Cardiac fibroblast (primary cell): ENCODE results near the gene ZNF268.

Experiments used
- DNase-seq, 2 donors: peaks; one replicate each; pipeline versions ENCODE4 v3.0.0 to v3.0.0-alpha.2; 2010; ENCODE audit warnings: low read depth in 2 of 2
- H3K4me3 ChIP-seq, 2 donors: replicated peaks in 1 of 2; 1 replicate in 1 of 2; 2 replicates in 1 of 2; pipeline ENCODE4 v1.5.1; 2011; ENCODE audit warnings: low read depth in 2 of 2, low read length in 2 of 2, mild to moderate bottlenecking in 2 of 2, moderate library complexity in 1 of 2
- CTCF ChIP-seq: IDR thresholded peaks from one replicate; pipeline ENCODE4 v1.5.1; 2011; ENCODE audit warnings: low read depth, mild to moderate bottlenecking, low read length, inconsistent platforms

The ZNF268 gene

GRCh38 chr12:133222211-133222610, 40.9 kb downstream of the ZNF268 start:
- no peak for TF ChIP-seq CTCF

GRCh38 chr12:133225527-133225926, 44.2 kb downstream of the ZNF268 start:
- no peak for TF ChIP-seq CTCF
- H3K4me3 ChIP-seq = no peak overlapping the region
- DNase-seq = no peak

More at GRCh38 chr12:133222211-133222610, 40.9 kb downstream of the ZNF268 start:
- DNase-seq = no peak
- no peak overlapping the region for H3K4me3 ChIP-seq

GRCh38 chr12:133226690-133227089, 45.4 kb downstream of the ZNF268 start:
- DNase-seq = no peak
- no peak overlapping the region for H3K4me3 ChIP-seq
- TF ChIP-seq CTCF = no peak

- H3K4me3 ChIP-seq = no peak overlapping the region
- no peak for TF ChIP-seq CTCF
- no peak for DNase-seq
Observed at GRCh38 chr12:133227281-133227852, 46.1 kb downstream of the ZNF268 start.

GRCh38 chr12:133231001-133231400, 49.7 kb downstream of the ZNF268 start:
- H3K4me3 ChIP-seq = no peak overlapping the region
- DNase-seq = no peak
- no peak for TF ChIP-seq CTCF

GRCh38 chr12:133233006-133233405, 51.7 kb downstream of the ZNF268 start:
- TF ChIP-seq CTCF = no peak
- no peak for DNase-seq
- H3K4me3 ChIP-seq = no peak overlapping the region

GRCh38 chr12:133233993-133234564, 52.8 kb downstream of the ZNF268 start:
- no peak overlapping the region for H3K4me3 ChIP-seq
- no peak for DNase-seq
- TF ChIP-seq CTCF = no peak
